GM21447 (cell line): Measurements from ENCODE around the gene CBL.
"Not testable (repeated sequence)": the region's sequence is repeated elsewhere in the genome, so short reads cannot be mapped to it uniquely, and the experiment has no call there.

Experiments used
- ATAC-seq: cut with Tn5 transposase; IDR thresholded peaks from one replicate; pipeline ENCODE4 v1.9.1; 2021; ENCODE audit not compliant: unreplicated experiment

The CBL gene

GRCh38 chr11:119184399-119184798, 21.7 kb upstream of the CBL start:
- not testable (repeated sequence) for ATAC-seq

- ATAC-seq = no peak
Observed at GRCh38 chr11:119185981-119186634, 20.0 kb upstream of the CBL start.

GRCh38 chr11:119187123-119187892, 18.8 kb upstream of the CBL start:
- no peak for ATAC-seq

- no peak for ATAC-seq
Observed at GRCh38 chr11:119188067-119188466, 18.1 kb upstream of the CBL start.

GRCh38 chr11:119188887-119189286, 17.3 kb upstream of the CBL start:
- ATAC-seq = no peak

GRCh38 chr11:119189393-119189792, 16.7 kb upstream of the CBL start:
- ATAC-seq = no peak

GRCh38 chr11:119190531-119190930, 15.6 kb upstream of the CBL start:
- ATAC-seq = no peak

- not testable (repeated sequence) for ATAC-seq
Observed at GRCh38 chr11:119191265-119191664, 14.9 kb upstream of the CBL start.

- ATAC-seq = no peak
Observed at GRCh38 chr11:119192111-119192510, 14.0 kb upstream of the CBL start.

- ATAC-seq = no peak
Observed at GRCh38 chr11:119193001-119193400, 13.1 kb upstream of the CBL start.

GRCh38 chr11:119193626-119194025, 12.5 kb upstream of the CBL start:
- ATAC-seq = no peak

- ATAC-seq = no peak
Observed at GRCh38 chr11:119194811-119195440, 11.2 kb upstream of the CBL start.

GRCh38 chr11:119195680-119196079, 10.5 kb upstream of the CBL start:
- ATAC-seq = no peak

- peak; percentile 70 for ATAC-seq
Observed at GRCh38 chr11:119196833-119197483, 9.2 kb upstream of the CBL start.

GRCh38 chr11:119198925-119199324, 7.2 kb upstream of the CBL start:
- no peak for ATAC-seq

GRCh38 chr11:119201236-119201635, 4.9 kb upstream of the CBL start:
- not testable (repeated sequence) for ATAC-seq

- ATAC-seq = no peak
Observed at GRCh38 chr11:119202554-119202953, 3.6 kb upstream of the CBL start.

GRCh38 chr11:119204066-119204465, 2.1 kb upstream of the CBL start:
- ATAC-seq = no peak

GRCh38 chr11:119205080-119205479, 1.1 kb upstream of the CBL start:
- ATAC-seq = no peak

GRCh38 chr11:119206511-119207414, 624 bp downstream of the CBL start:
- ATAC-seq = peak; percentile 34
